Lower leg skin (tissue), 3 donors: ENCODE results near the gene ALDH1B1.

ENCODE experiments used
- CTCF ChIP-seq, 3 donors: fragments of 450-650 bp; IDR thresholded peaks; one replicate each; pipeline ENCODE4 v1.5.1; 2016; ENCODE audit warnings: antibody characterized with exemption in 3 of 3, mild to moderate bottlenecking in 3 of 3, moderate library complexity in 2 of 3
- POLR2A ChIP-seq, 2 donors: fragments of 450-650 bp; IDR thresholded peaks; one replicate each; pipeline ENCODE4 v1.6.1; 2016 to 2017; ENCODE audit warnings: antibody characterized with exemption in 2 of 2, mild to moderate bottlenecking in 1 of 2, moderate library complexity in 1 of 2

- TF ChIP-seq POLR2A (IDR thresholded peaks at IDR 0.05) (no peak), CTCF (IDR thresholded peaks at IDR 0.05) (no peak)
Observed at GRCh38 chr9:38346811-38347210, 45.7 kb upstream of the ALDH1B1 start.
